GM21619 (cell line): Measurements from ENCODE around the gene CACNA2D3.
"Not testable (repeated sequence)": the region's sequence is repeated elsewhere in the genome, so short reads cannot be mapped to it uniquely, and the experiment has no call there.

Experiments
- ATAC-seq: cut with Tn5 transposase; IDR thresholded peaks from one replicate; pipeline ENCODE4 v1.9.1; 2021; ENCODE audit not compliant: unreplicated experiment

Gene CACNA2D3

DNA sequence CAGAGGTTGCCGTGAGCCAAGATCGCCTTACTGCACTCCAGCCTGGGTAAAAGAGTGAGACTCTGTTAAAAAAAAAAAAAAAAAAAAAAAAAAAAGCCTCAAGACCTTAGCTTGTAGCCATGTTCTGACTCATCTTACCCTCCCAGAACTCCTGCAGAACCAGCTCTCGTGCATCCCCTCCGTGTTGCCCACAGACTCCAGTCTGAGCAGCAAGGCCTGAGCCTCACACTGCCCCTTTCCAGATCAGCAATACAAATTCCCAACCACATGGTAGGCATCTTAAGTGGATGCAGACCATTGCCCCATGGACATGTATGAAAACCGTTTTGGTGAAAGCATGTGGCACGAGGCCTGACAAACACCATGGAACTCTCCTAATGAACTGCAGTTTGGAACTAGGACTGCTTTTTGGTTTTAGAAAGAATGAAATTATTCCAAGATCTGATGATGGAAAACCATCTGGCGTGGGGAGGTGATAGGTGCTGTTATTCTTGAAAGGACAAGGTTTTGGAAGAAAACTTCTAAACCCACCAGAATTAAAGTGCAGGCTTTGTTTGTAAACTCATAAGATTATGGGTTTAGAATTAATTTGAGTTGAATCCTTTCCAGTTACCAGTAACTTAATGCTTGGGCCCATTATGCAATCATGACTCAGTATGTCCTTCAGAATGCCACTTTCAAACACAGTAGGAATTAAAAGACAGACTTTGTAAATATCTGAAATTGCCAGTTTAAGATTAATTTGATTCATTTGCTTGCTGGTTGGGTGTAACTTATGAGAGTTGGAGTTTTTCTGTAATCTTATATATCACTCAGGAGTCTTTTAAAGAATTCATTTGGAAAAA is 969.3 kb downstream of the CACNA2D3 start:
- ATAC-seq, result no peak

DNA sequence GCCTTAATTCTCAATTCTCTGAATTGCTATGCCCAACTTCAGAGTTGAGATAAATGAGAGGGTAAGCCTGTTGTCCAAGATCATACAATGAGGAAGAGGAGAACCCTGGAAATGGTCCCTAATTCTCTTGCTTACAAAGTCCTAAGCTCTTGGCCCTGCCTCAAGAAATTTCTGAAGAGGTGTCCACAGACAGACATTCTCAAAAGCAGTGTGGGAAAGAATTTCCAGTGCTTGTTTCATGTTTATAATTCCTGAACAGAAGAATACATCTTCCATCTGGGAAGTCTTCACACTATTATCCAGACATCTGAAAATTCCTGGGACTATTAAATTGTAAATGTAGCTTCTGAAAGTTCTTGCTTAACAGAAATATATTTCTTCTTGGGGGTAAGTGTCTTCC is 972.3 kb downstream of the CACNA2D3 start:
- ATAC-seq, result no peak

DNA sequence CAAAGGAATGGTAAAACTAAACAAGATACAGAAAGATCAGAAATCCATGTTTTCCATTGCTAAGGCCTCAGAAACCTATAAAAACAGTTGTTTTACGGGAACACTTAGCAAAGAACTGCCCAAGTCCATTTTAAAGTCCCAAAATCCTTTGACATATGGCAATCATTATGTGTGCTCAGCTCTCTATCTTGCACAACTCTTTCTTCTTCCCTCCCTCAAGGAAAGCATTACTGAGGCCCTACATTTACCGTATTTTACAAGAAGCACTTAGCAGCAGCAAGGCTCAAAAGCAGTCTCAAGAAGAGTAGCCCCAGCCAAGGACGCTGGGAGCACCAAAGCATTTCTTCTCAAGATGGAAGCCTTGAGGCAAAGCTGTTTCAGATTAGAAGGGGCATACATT is 975.1 kb downstream of the CACNA2D3 start:
- ATAC-seq, result no peak

DNA sequence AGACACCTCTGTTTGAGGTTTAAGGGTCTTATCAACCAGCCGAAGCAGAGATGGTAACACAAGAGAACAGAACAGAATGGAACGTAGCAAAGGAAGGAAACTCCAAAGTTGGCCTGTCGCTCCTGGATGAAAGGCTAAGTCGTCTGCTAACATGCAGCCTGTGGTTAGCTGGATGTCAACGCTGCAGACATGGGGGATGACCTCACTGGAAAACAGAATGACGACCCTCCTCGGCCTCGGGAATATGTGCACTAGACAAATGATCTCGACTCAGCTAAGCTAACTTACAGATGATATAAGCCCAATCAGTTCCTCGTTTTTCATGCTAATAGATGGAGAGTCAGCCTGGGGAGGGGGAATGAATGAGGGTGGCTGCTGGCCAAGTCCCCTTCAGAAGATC is 983.3 kb downstream of the CACNA2D3 start:
- no peak for ATAC-seq

DNA sequence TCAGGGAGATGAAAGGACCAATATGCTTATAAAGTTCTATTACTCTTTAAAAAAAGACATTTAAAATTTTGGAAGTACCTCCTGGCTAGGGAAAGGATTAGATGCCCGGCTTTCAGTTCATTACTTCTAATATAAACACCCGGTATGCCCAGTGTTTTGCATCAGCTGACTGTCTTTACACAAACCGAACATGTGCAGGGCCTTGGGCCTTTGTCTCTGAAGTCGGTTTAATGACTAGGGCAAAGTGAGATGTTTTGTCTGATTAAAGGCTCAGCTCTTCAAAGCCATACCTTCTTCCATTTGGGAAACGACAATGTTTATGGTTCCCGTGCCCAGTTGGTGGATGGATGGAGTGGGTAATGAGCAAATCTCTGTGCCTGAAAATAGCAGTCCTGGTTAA is 984.8 kb downstream of the CACNA2D3 start:
- ATAC-seq, result no peak

DNA sequence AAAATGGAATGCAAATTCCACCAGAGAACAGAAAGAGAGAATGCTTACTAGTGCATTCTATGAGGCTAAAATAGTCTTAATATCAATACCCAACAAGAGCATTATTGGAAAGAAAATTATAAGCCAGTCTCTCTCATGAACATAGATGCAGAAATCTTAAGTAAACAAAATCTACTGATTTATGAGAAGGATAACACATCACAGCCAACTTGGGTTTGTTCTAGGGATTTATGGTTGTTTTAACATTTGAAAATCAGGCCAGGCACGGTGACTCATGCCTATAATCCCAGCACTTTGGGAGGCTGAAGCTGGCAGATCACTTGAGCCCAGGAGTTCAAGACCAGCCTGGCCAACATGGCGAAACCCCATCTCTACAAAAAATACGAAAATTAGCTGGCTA is 989.6 kb downstream of the CACNA2D3 start:
- not testable (repeated sequence) for ATAC-seq

DNA sequence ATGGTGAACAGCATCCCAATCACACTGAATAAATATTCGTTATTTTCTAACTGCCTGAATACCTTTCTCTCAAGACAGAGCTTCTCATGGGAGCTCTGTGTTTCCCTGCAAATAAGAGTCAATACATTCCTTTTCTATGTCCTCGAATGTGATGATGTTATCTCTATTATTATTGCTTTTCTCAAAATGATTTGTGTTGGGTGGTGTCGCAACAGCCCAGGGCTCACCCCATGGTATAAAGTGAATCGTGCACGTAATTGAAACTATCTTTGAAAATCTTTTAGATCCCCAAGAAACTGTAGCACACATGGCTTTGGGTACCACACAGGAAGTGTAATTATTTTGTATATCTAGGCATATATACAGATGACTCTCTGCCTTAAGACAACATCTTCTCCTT is 996.1 kb downstream of the CACNA2D3 start:
- ATAC-seq, result no peak

DNA sequence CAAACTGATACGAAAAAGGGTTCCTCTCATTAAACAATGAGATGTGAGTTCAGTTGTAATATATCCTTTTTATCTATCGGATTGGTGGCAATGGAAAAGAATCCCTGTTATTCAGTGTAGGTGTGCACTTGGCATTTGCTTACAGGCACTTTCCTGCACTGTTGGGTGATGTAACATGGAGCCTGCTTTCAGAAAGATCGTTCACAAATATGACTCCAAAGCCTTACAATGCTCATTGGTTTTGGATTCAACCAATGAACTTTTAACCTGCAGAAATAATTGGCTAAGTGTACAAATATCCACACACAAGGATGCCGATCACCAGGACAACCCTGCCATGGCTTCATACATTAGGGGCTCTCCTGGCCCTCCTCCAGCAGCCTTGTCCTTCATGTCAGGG is 996.9 kb downstream of the CACNA2D3 start:
- no peak for ATAC-seq

DNA sequence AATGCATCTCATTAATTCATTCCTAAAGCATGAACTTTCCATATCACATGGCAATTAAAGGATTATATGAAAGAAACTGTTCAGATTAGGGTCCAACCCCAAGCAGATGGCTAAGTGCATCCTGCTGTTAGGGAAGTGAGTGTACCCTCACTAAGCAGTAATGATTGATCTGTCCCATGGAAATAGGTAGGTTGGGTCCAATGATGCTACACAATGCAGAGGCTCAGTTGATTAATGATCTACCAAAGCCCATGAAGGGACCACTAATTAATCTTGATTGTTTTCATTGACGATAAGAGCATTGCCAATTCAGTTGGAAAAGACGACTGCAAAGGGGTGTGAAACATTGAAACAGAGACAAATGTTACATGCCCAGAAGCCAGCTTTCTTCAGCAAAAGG is 1000.0 kb downstream of the CACNA2D3 start:
- ATAC-seq, result no peak
